GM13976 (cell line): ENCODE results near the gene ARPC2.
"Not testable (repeated sequence)": the region's sequence is repeated elsewhere in the genome, so short reads cannot be mapped to it uniquely, and the experiment has no call there.

Source experiments
- DNase-seq: peaks from one replicate; pipeline ENCODE4 v3.0.0; 2012; ENCODE audit warnings: low spot score
- CTCF ChIP-seq: IDR thresholded peaks from 2 replicates; pipeline ENCODE4 v1.5.1; 2012; ENCODE audit warnings: borderline replicate concordance, mild to moderate bottlenecking; ENCODE audit not compliant: insufficient read depth; ENCODE audit errors: extremely low read depth, missing control alignments, control extremely low read depth
- in situ Hi-C: fragments of 300-500 bp; cut with MboI; formaldehyde crosslinking; loops from one replicate; pipeline ENCODE4 v1.12.0; 2022; ENCODE audit warnings: low sequenced_read_pairs, mixed read lengths, inconsistent platforms; ENCODE audit not compliant: unreplicated experiment

Gene ARPC2

GRCh38 chr2:218271865-218272530 is 55.0 kb downstream of the ARPC2 start:
- TF ChIP-seq CTCF, result no peak
- no peak for DNase-seq
- in situ Hi-C loops, result no loop called here

GRCh38 chr2:218272531-218273212 is 55.7 kb downstream of the ARPC2 start:
- in situ Hi-C loops, result no loop called here
- peak; percentile 80 for DNase-seq
- peak; percentile 93 for TF ChIP-seq CTCF

GRCh38 chr2:218273214-218273907 is 56.4 kb downstream of the ARPC2 start:
- in situ Hi-C loops, DNase-seq: not testable (repeated sequence)

- TF ChIP-seq CTCF, result no peak
- in situ Hi-C loops, result no loop called here
- DNase-seq, result no peak
Measured at GRCh38 chr2:218273908-218274249, 56.9 kb downstream of the ARPC2 start.

- no peak for TF ChIP-seq CTCF
- in situ Hi-C loops, result no loop called here
- no peak for DNase-seq
Measured at GRCh38 chr2:218274586-218274985, 57.6 kb downstream of the ARPC2 start.

GRCh38 chr2:218275371-218276072 is 58.5 kb downstream of the ARPC2 start:
- TF ChIP-seq CTCF, result no peak
- DNase-seq, result no peak
- in situ Hi-C loops, result no loop called here

- DNase-seq, result no peak
- in situ Hi-C loops, result no loop called here
- no peak for TF ChIP-seq CTCF
Measured at GRCh38 chr2:218276986-218277755, 60.2 kb downstream of the ARPC2 start.
